Thyroid gland (tissue), 4 donors: ENCODE results near the gene IL17RA.

ENCODE experiments used
- CTCF ChIP-seq, 6 experiments: fragments of 200-600 bp in 3 of 6; fragments of 450-650 bp in 3 of 6; sonication (generic) in 3 of 6; IDR thresholded peaks; one replicate each; pipeline ENCODE4 v1.5.1; 2016 to 2019; ENCODE audit warnings: antibody characterized with exemption in 6 of 6, mild to moderate bottlenecking in 2 of 6, inconsistent platforms in 1 of 6, moderate library complexity in 1 of 6
- POLR2A ChIP-seq, 2 donors: fragments of 450-650 bp; IDR thresholded peaks; one replicate each; pipeline ENCODE4 v1.6.1; 2017; ENCODE audit warnings: antibody characterized with exemption in 2 of 2, mild to moderate bottlenecking in 2 of 2, moderate library complexity in 1 of 2

- no peak for TF ChIP-seq CTCF (IDR thresholded peaks at IDR 0.05)
- TF ChIP-seq POLR2A (IDR thresholded peaks at IDR 0.05) = no peak
These were observed 55.2 kb downstream of the IL17RA start for GRCh38 chr22:17140022-17140421.
